Measurements from ENCODE around the gene OLFML2B.

Gene OLFML2B

GRCh38 chr1:162003830-162004215 lies 19.8 kb downstream of the OLFML2B start:
- no peak for DNase-seq

GRCh38 chr1:162003061-162003829 lies 20.4 kb downstream of the OLFML2B start:
- no peak for DNase-seq

GRCh38 chr1:162000053-162000420 lies 23.6 kb downstream of the OLFML2B start:
- DNase-seq = no peak

GRCh38 chr1:161999301-162000052 lies 24.2 kb downstream of the OLFML2B start:
- DNase-seq = no peak

- no peak for DNase-seq
Measured at GRCh38 chr1:161998811-161999210, 24.9 kb downstream of the OLFML2B start.

GRCh38 chr1:161997152-161997551 lies 26.5 kb downstream of the OLFML2B start:
- no peak for DNase-seq

- DNase-seq = no peak
Measured at GRCh38 chr1:161994175-161994668, 29.4 kb downstream of the OLFML2B start.

GRCh38 chr1:161993576-161993975 lies 30.1 kb downstream of the OLFML2B start:
- DNase-seq = no peak

GRCh38 chr1:161989786-161990185 lies 33.9 kb downstream of the OLFML2B start:
- no peak for DNase-seq

- DNase-seq = no peak
Measured at GRCh38 chr1:161989108-161989507, 34.6 kb downstream of the OLFML2B start.

GRCh38 chr1:161988413-161988812 lies 35.3 kb downstream of the OLFML2B start:
- DNase-seq = no peak

- no peak for DNase-seq
Measured at GRCh38 chr1:161987872-161988271, 35.8 kb downstream of the OLFML2B start.

GRCh38 chr1:161987303-161987702 lies 36.4 kb downstream of the OLFML2B start:
- no peak for DNase-seq

- no peak for DNase-seq
Measured at GRCh38 chr1:161986328-161986727, 37.3 kb downstream of the OLFML2B start.

- no peak for DNase-seq
Measured at GRCh38 chr1:161985301-161985822, 38.3 kb downstream of the OLFML2B start.

GRCh38 chr1:161983725-161984124 lies 39.9 kb downstream of the OLFML2B start:
- DNase-seq = no peak

- DNase-seq = no peak
Measured at GRCh38 chr1:161982917-161983316, 40.8 kb downstream of the OLFML2B start.

GRCh38 chr1:161982507-161982895 lies 41.2 kb downstream of the OLFML2B start:
- no peak for DNase-seq

GRCh38 chr1:161981735-161982506 lies 41.7 kb downstream of the OLFML2B start:
- no peak for DNase-seq

GRCh38 chr1:161981126-161981525 lies 42.5 kb downstream of the OLFML2B start:
- DNase-seq = no peak

- no peak for DNase-seq
Measured at GRCh38 chr1:161978011-161978790, 45.5 kb downstream of the OLFML2B start.

Data from SW 1271 (cell line).